PFSK-1 (cell line): ENCODE data around the gene FADD.

Source experiments
- FOXP2 ChIP-seq: optimal IDR thresholded peaks from 2 replicates; pipeline ENCODE3; 2011; ENCODE audit warnings: borderline replicate concordance, control low read depth, inconsistent platforms; ENCODE audit not compliant: insufficient read depth; ENCODE audit errors: extremely low read length, extremely low read depth
- POLR2AphosphoS5 ChIP-seq: IDR thresholded peaks from 2 replicates; pipeline ENCODE4 v1.6.1; 2012; ENCODE audit warnings: low read depth, mild to moderate bottlenecking, control low read depth, low read length, moderate library complexity
- SIN3A ChIP-seq: IDR thresholded peaks from 2 replicates; pipeline ENCODE4 v1.6.1; 2012; ENCODE audit warnings: mild to moderate bottlenecking, low read length, moderate library complexity, borderline replicate concordance; ENCODE audit not compliant: insufficient read depth
- TAF1 ChIP-seq: IDR thresholded peaks from 2 replicates; pipeline ENCODE4 v1.6.1; 2012; ENCODE audit warnings: low read length, control low read depth, borderline replicate concordance; ENCODE audit not compliant: insufficient read depth
- TF ChIP-seq, protein P1 (sequence below), 2 experiments: IDR thresholded peaks; 2 replicates each; pipeline versions ENCODE4 v1.6.1 to v1.8.0; 2011 to 2012; ENCODE audit warnings: low read depth in 2 of 2, low read length in 2 of 2, control low read depth in 1 of 2, inconsistent platforms in 1 of 2, mild to moderate bottlenecking in 1 of 2, moderate library complexity in 1 of 2; ENCODE audit not compliant: insufficient read depth in 1 of 2

Gene FADD

DNA sequence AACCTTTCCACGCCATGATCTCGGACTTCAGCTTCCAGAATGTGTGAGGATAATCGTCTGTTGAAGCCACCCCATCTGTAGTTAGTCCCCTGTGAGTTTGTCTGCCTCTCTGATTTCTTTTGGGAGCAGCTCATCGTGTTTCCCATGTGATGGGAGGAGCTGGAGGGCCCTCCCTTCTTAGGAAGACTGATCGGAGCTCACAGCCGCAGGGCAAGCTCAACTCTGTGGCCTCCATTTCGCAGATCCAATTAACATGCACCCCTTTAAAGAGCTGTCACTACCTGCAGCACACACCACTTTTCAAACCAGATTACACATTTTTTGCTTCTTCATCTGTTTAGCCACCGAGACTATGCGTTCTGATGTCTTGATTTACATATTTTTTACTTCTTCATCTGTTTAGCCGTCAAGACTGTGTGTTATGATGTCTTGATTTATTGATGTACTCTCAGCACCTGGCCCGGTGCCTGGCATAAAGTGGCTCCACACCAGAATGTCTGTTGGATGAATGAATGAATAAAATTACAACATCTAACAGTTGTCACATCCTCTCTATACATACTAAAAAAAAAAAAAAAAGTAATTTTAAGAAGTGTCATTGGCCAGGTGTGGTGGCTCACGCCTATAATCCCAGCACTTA is 52.5 kb downstream of the FADD start:
- TF ChIP-seq TAF1 (no peak), POLR2AphosphoS5 (no peak), SIN3A (no peak), FOXP2 (no peak)
- TF ChIP-seq, protein P1, sequence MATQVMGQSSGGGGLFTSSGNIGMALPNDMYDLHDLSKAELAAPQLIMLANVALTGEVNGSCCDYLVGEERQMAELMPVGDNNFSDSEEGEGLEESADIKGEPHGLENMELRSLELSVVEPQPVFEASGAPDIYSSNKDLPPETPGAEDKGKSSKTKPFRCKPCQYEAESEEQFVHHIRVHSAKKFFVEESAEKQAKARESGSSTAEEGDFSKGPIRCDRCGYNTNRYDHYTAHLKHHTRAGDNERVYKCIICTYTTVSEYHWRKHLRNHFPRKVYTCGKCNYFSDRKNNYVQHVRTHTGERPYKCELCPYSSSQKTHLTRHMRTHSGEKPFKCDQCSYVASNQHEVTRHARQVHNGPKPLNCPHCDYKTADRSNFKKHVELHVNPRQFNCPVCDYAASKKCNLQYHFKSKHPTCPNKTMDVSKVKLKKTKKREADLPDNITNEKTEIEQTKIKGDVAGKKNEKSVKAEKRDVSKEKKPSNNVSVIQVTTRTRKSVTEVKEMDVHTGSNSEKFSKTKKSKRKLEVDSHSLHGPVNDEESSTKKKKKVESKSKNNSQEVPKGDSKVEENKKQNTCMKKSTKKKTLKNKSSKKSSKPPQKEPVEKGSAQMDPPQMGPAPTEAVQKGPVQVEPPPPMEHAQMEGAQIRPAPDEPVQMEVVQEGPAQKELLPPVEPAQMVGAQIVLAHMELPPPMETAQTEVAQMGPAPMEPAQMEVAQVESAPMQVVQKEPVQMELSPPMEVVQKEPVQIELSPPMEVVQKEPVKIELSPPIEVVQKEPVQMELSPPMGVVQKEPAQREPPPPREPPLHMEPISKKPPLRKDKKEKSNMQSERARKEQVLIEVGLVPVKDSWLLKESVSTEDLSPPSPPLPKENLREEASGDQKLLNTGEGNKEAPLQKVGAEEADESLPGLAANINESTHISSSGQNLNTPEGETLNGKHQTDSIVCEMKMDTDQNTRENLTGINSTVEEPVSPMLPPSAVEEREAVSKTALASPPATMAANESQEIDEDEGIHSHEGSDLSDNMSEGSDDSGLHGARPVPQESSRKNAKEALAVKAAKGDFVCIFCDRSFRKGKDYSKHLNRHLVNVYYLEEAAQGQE (IDR thresholded peaks at IDR 0.05; ENCODE audit: insufficient read depth in 1 of 2, low read depth in 2 of 2, low read length in 2 of 2) = no peak
